ENCODE results near the gene OR2D2. TPM values are rescaled to one million over a fixed set of nuclear protein-coding genes. Genes with fewer than 3 reads are reported as not detected.
"Not testable (repeated sequence)": the region's sequence is repeated elsewhere in the genome, so short reads cannot be mapped to it uniquely, and the experiment has no call there.

OR2D2 gene
- total RNA-seq, 1 donor from 2014 or later = 0.64 TPM

- no peak for DNase-seq (ENCODE audit: low spot score)
- H3K4me1 Mint-ChIP-seq (ENCODE audit: unreplicated experiment) = peaks cover 3% of the 10 kb centered on the region
- H3K4me3 Mint-ChIP-seq (ENCODE audit: unreplicated experiment) = no peak within 1 kb of the TSS
- H3K9me3 Mint-ChIP-seq (ENCODE audit: unreplicated experiment) = no peaks in the 10 kb centered on the region
- H3K36me3 Mint-ChIP-seq (ENCODE audit: low read depth, unreplicated experiment) = no peaks in the 10 kb centered on the region
- H3K27ac Mint-ChIP-seq (ENCODE audit: unreplicated experiment) = no peak within 1 kb of the TSS
- H3K27me3 Mint-ChIP-seq (ENCODE audit: unreplicated experiment) = peaks cover 2% of the 10 kb centered on the region
- TF ChIP-seq CTCF (IDR thresholded peaks at IDR 0.05; ENCODE audit: unreplicated experiment) = no peak
Observed at GRCh38 chr11:6920702-6921101, 28.4 kb upstream of the OR2D2 start, which contains the start of gene OR2D3. TSS of gene OR2D3 (plus strand) at chr11:6921002. CDS start at chr11:6921002, 0 bp downstream.

DNA sequence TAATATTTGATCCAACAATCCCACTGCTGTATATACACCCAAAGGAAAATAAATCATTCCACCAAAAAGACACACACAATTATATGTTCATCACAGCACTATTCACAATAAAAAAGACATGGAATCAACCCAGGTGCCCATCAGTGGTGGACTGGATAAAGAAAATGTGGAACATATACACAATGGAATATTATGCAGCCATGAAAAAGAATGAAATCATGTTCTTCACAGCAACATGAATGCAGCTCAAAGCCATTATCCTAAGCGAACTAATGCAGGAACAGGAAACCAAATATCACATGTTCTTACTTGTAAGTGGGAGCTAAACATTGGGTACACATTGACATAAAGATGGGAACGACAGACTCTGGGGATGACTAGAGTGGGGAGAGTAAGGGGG lies 27.4 kb upstream of the OR2D2 start:
- TF ChIP-seq CTCF (IDR thresholded peaks at IDR 0.05; ENCODE audit: unreplicated experiment) = no peak
- no peak overlapping the region for H3K27ac Mint-ChIP-seq (ENCODE audit: unreplicated experiment)
- H3K4me1 Mint-ChIP-seq (ENCODE audit: unreplicated experiment) = no peaks in the 10 kb centered on the region
- H3K4me3 Mint-ChIP-seq (ENCODE audit: unreplicated experiment) = no peak overlapping the region
- no peaks in the 10 kb centered on the region for H3K36me3 Mint-ChIP-seq (ENCODE audit: low read depth, unreplicated experiment)
- no peaks in the 10 kb centered on the region for H3K27me3 Mint-ChIP-seq (ENCODE audit: unreplicated experiment)
- DNase-seq (ENCODE audit: low spot score) = no peak
- no peaks in the 10 kb centered on the region for H3K9me3 Mint-ChIP-seq (ENCODE audit: unreplicated experiment)

DNA sequence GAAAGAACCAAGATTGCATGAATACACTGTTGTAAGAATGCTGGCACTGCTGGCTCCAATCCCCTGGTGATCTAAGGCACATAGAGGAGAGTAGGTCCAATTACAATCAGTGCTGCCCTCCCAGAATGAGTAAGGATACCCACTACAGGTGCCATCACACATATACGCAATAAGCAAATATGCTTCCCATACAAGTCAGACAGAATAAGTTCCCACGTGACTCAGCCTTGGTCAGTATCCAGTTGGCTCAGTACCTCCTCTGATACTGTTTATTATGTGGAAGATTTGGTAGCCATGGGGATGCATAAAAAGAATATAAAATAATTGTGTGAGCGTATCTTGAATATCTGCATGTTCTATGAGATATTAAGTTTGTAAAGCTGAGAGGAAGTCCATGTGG lies 19.6 kb upstream of the OR2D2 start:
- Mint-ChIP-seq H3K27me3 (ENCODE audit: unreplicated experiment) (no peaks in the 10 kb centered on the region), H3K9me3 (ENCODE audit: unreplicated experiment) (no peaks in the 10 kb centered on the region), H3K27ac (ENCODE audit: unreplicated experiment) (no peak overlapping the region), H3K4me3 (ENCODE audit: unreplicated experiment) (no peak overlapping the region), H3K4me1 (ENCODE audit: unreplicated experiment) (peaks cover 6% of the 10 kb centered on the region), H3K36me3 (ENCODE audit: low read depth, unreplicated experiment) (no peaks in the 10 kb centered on the region)
- no peak for TF ChIP-seq CTCF (IDR thresholded peaks at IDR 0.05; ENCODE audit: unreplicated experiment)
- no peak for DNase-seq (ENCODE audit: low spot score)

DNA sequence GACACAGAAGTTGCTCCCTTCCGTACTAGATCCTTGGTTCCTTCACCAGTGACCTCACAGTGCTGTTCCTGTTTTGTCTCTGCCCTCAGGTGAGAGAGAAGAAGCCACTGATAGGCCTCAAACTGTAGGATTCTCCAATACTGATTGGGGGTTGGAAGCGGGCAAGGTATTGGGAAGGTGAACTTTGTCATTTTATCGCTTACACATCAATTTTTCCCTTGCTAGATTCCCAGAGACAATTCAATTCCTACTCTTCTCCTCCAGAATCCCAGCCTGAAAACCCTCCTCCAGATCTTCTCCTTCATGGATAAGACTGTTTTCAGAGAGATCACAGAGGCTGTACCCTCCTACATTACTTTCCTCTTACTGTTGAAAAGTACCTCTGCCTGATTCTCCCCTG lies 19.1 kb upstream of the OR2D2 start:
- Mint-ChIP-seq H3K36me3 (ENCODE audit: low read depth, unreplicated experiment) (no peaks in the 10 kb centered on the region), H3K27ac (ENCODE audit: unreplicated experiment) (no peak overlapping the region), H3K27me3 (ENCODE audit: unreplicated experiment) (no peaks in the 10 kb centered on the region), H3K4me1 (ENCODE audit: unreplicated experiment) (peaks cover 6% of the 10 kb centered on the region), H3K9me3 (ENCODE audit: unreplicated experiment) (no peaks in the 10 kb centered on the region), H3K4me3 (ENCODE audit: unreplicated experiment) (no peak overlapping the region)
- no peak for TF ChIP-seq CTCF (IDR thresholded peaks at IDR 0.05; ENCODE audit: unreplicated experiment)
- no peak for DNase-seq (ENCODE audit: low spot score)

GRCh38 chr11:6904804-6905203 lies 12.5 kb upstream of the OR2D2 start:
- not testable (repeated sequence) for H3K4me1 Mint-ChIP-seq (ENCODE audit: unreplicated experiment); H3K4me3 Mint-ChIP-seq (ENCODE audit: unreplicated experiment); H3K9me3 Mint-ChIP-seq (ENCODE audit: unreplicated experiment); H3K27me3 Mint-ChIP-seq (ENCODE audit: unreplicated experiment); H3K27ac Mint-ChIP-seq (ENCODE audit: unreplicated experiment); H3K36me3 Mint-ChIP-seq (ENCODE audit: low read depth, unreplicated experiment); DNase-seq (ENCODE audit: low spot score)
